GM19239 (cell line): ENCODE measurements around the gene ERGIC1.
"Not testable (repeated sequence)": the region's sequence is repeated elsewhere in the genome, so short reads cannot be mapped to it uniquely, and the experiment has no call there.

Source experiments
- DNase-seq: peaks from one replicate; pipeline ENCODE4 v3.0.0; 2011; ENCODE audit warnings: low spot score; ENCODE audit not compliant: insufficient read length
- FAIRE-seq: peaks from 2 replicates; lab custom pipeline; 2011; peaks lifted over from hg19 to GRCh38; lab: Jason Lieb, UNC

The ERGIC1 gene

GRCh38 chr5:172833686-172834414 lies at the start of gene ERGIC1:
Gene ERGIC1 (plus strand): TSS chr5:172834251. CDS start chr5:172834414, 163 bp downstream.
- DNase-seq (peak; percentile 77), FAIRE-seq (peak; percentile 79)

- no peak for DNase-seq
- FAIRE-seq, result no peak
Observed at GRCh38 chr5:172785429-172786088, 48.5 kb upstream of the ERGIC1 start.

DNA sequence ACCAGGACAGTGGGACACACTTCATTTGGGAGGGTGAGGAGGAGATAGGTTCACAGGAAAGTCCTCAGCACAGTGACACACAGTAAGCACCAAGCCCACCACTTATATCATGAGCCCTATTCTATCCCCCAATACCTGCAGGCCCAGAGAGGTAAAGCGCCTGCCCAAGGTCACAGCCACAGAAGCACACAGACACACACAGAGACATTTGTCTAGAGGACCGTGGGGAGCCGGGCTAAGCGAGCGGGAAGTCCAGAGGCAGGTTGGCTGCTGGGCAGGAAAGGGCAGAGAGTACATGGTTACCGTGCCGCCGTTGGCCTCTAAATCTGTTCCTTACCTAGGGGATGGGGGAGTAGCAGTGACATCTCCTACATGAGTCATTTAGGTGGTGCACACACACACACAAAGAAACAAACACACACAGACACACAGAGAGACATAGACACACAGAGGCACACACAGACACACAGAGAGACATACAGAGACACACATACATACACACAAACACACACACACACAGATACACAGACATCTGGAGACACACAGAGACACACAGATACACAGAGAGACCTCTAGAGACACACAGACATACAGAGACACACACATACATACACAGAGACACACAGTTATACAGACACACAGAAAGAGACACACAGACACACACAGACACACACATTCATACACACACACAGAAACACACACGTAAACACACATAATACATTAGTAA lies 47.2 kb upstream of the ERGIC1 start:
- DNase-seq (no peak), FAIRE-seq (no peak)

DNA sequence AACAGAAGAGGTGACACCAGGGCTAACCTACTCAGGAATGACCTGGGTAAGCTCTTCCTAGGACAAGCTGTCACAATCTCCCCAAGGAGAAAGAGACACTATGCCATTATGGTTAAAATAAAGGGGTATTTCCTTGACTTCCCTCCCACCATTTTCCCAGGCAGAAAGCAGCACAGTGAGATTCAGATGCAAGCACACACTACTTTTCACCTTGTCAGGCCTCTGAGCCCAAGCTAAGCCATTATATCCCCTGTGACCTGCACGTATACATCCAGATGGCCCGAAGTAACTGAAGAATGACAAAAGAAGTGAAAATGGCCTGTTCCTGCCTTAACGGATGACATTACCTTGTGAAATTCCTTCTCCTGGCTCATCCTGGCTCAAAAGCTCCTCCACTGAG lies 46.5 kb upstream of the ERGIC1 start:
- FAIRE-seq, DNase-seq: not testable (repeated sequence)

DNA sequence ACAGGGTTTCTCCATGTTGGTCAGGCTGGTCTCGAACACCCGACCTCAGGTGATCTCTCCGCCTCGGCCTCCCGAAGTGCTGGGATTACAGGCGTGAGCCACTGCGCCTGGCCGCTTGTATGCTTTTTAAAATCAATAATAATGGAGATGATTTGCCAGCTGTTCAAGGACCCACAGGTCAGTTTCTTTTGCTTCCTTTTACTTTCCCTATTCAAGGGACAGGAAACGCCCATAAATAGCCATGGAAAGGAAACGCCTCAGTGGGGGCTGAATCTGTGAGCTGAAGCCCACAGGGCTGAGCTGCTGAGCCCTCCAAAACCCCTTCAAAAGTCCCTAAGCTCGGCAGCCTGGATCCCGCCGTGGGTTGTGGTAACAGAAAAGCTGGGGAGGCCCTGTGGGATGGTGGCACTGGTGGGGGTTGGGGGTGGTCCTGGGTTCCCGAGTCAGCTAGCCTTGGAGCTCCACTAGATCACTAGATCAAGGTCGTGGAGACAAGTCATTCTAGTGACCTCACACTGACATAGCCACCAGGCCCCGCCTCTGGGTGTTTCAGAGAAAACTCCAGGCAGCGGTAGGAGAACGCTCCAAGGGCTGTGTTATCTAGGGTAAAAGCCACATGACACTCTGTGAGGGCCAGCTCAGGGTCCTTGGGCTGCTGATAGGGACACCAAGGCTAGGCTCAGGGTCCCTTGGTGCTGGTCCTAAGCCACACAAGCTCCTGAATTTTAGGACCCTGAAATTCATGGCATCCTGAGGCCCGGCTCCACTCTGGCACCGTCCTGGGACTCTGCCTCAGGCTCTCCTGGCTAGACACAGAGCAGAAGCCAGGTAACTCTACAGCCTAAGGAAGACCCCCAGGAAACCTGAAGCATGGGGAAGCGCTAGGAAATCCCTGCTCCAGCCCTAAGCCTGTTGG lies 45.0 kb upstream of the ERGIC1 start:
- DNase-seq (no peak), FAIRE-seq (no peak)

DNA sequence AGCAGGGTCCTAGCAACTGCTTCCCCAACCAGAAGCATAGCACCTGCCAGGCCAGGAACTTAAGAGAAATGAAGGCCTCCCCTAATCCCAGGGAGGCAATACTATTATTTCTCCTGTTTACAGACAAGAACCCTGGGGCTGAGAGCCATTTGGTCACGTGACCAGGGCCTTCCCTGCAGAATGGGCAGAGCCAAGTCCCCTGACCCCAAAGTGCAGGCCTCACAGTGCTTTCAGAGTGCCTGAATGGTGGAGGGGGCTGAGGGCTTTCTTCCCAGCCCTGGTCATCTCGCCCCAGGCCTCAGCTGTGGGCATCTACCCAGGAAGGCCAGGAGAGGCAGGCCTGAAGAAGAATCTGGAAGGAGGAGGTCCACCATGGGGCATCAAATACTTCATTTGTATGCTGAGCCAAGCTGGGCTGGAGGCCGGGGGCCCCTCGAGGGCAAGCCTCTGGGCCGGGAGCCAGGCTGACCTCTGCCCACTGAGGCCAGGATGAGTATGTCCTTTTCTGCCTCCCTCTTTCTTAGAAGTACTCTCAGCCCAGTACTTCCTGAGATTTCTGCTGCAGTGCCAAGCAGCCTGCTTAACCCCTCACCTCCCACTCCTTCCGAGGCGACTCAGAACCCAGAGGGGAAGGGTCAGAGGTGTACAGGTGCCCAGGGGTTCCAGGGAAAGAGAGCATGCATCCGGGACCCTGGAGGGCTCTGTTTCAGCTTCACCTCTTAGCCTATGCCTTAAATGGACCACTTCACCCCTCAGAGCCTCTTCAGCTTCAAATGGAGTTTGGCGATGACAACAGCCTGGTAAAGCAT lies 44.2 kb upstream of the ERGIC1 start:
- DNase-seq, result no peak
- no peak for FAIRE-seq

GRCh38 chr5:172790496-172790889 lies 43.6 kb upstream of the ERGIC1 start:
- DNase-seq (no peak), FAIRE-seq (no peak)

GRCh38 chr5:172791286-172791685 lies 42.8 kb upstream of the ERGIC1 start:
- DNase-seq (no peak), FAIRE-seq (no peak)

- no peak for DNase-seq
- FAIRE-seq, result no peak
Observed at GRCh38 chr5:172791726-172792445, 42.2 kb upstream of the ERGIC1 start.

DNA sequence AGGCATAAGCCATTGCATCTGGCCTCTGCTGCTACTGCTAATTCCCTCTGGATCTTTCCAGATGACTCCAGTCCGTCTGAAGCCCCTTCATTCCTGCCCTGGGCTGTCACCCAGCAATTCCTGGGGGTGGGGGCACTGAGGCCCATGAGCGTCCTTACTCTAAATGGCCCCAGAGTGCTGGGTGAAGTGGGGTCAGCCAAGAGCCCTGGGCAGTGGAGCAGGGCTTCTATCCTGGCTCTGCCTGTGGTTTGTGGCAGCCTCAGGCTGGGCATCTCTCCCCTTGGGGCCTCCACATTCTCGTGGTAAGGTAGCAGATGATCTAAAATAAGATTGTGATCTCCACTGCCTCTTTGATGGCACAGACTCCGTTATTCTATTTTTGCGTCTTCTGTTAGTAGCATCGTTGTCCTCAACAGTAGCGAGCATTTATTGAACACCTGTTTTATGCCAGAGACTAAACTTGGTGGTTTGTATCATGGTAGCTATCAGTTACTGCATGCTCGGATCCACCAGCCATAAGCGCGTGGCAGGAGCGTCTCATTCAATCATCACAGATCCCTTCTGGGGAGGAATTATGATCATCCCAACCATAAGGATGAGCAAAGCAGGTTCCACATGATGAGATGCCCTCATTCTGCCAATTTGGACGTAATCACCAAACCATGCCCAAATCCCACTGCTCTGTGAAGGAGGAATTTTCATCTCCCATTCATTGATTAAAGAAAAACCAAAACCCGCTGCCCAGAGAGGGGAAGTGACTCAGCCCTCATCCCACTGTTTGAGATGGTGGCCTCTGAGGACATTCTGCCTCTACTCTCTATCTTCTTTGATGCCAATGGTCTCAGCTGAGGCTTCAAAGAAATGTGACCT lies 41.1 kb upstream of the ERGIC1 start:
- no peak for DNase-seq
- no peak for FAIRE-seq

DNA sequence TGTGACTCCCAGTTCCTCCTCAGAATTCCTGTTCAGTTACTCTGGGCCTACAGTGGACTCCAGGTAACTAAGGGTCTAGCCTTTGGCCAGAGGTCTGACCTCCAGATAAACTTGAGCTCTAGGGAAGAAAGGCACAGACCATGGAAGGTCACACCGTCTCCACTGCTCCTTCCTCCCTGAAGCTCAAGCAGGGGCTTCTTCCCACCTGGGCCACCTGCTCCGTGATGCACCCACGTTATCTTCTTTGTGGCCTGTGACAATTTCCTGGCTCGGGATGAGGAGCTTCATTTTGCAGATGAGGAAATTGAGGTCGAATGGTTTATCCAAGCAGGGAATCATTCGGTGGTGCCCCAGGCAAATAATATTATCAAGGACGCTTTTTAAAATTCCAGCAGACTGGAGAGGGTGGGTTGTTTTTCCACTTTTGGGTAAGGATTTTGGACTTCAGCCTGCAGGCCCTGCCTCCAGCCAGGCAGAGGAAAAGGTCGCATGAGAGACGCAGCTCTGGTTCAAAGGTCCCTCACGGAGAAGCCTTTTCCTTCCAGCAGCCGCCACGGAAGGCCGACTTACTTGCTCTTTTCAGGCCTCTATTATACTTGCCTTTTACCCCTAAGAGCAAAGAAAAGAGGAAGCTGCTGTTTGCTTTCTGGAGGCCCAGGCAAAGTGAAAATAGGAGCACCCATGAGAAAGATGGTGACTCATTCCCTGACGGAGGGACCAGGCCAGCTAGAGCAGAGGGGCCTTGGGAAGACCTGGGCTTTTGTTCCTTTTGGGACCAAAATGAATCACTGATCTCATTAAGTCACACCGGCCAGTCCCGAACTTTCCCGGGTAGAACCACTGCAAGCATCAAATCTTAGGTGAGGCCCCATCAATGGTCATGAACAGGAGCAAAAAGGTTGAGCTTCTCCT lies 40.2 kb upstream of the ERGIC1 start:
- FAIRE-seq (no peak), DNase-seq (no peak)

- FAIRE-seq (no peak), DNase-seq (no peak)
Observed at GRCh38 chr5:172795318-172795977, 38.6 kb upstream of the ERGIC1 start.

DNA sequence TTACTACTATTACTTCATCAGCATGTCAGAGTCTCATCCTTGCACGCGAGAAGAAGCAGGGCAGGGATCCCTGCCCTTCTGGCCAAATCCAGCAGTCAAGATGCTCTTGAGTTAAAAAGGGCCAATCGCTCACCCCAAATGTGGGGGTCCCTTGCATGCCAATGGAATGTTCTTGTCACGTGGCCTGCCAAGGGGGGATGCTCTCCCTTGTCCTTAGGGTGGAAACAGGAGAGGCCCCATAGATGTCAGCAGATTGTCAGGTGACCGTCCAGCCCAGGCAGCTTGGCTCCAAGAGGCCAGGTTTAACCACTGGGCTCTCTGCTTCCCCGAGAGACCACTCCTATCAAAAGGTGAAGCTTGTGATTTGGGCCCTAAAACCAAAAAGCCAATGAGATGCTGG lies 37.7 kb upstream of the ERGIC1 start:
- no peak for FAIRE-seq
- DNase-seq, result no peak

- FAIRE-seq (no peak), DNase-seq (no peak)
Observed at GRCh38 chr5:172797771-172798191, 36.3 kb upstream of the ERGIC1 start.

DNA sequence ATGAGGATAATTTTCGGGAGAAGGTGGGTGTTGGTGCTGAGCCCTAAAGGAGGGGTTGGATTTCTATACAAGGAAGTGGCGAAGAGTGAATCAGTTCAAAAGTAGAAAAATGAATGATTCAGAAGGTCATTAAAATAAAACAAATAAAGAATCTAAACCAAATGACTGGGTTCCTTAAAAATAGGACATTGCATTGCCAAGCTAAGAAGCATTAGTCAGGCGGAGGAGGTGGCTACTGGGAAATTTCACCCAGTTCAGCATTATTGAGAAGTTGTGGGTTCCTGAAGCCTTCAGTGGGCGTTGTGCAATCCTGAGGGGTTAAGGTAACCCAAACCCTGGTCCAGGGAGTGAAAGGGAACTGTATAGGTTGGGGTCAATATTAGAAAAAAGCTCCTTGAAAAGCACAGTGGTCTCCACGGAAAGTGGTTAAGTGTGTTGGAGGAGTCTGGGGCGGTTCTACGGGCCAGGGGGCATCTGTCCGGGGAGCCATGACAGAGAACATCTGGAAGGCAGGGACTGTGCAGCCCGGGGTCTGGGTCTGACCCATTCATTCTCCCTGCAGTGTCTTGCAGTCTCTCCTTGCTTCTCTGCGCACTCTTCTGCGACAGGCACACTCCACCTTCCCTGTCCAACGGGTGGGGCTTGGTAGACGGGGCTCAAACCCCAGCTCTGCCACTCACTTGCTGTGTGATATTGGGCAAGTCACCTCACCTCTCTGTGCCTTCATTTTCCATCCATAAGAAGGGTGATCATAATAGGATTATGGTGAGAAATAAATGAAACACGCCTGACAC lies 35.4 kb upstream of the ERGIC1 start:
- no peak for DNase-seq

More for the DNA sequence above, 35.4 kb upstream of the ERGIC1 start:
- no peak for FAIRE-seq
